Measurements from ENCODE around the gene TGFB1. TPM values are rescaled to one million over a fixed set of nuclear protein-coding genes. Genes with fewer than 3 reads are reported as not detected.

TGFB1 gene
- polyA plus RNA-seq, 1 of the 3 experiments (the other 2 are of a cell fraction), result 25.5 TPM

GRCh38 chr19:41303954-41304353 lies 49.8 kb downstream of the TGFB1 start:
- H3K27ac ChIP-seq (ENCODE audit: low read depth in 2 of 2, low read length in 1 of 2), result no peak overlapping the region
- no peaks in the 10 kb centered on the region for H3K27me3 ChIP-seq (ENCODE audit: insufficient read depth)
- no peak overlapping the region for H3K4me3 ChIP-seq (ENCODE audit: low read depth in 2 of 2, low read length in 1 of 2)
- peaks cover 53 to 88% of the 10 kb centered on the region in 2 experiments for H3K36me3 ChIP-seq (replicated peaks in 1 of 2; ENCODE audit: control insufficient read depth in 1 of 2, insufficient read depth in 2 of 2, low read length in 1 of 2)
- peaks cover 0 to 8% of the 10 kb centered on the region in 2 experiments; a peak in 1 of 4 replicates for H3K4me1 ChIP-seq (ENCODE audit: control insufficient read depth in 1 of 2, insufficient read depth in 2 of 2, low read depth in 1 of 2, low read length in 1 of 2)
- H2AFZ ChIP-seq (ENCODE audit: low read depth), result no peak overlapping the region
- no peak overlapping the region for H3K9ac ChIP-seq
- no peaks in the 10 kb centered on the region for H3K9me2 ChIP-seq
- CTCF ChIA-PET, result interaction anchor here (1.0 to 5.5 kb wide), 4 partner anchors 10 to 49 kb away, joined by 3 to 105 read pairs (median 6); partner anchors contain the start of gene TGFB1
- H3K4me2 ChIP-seq, result no peak overlapping the region
- H4K20me1 ChIP-seq (ENCODE audit: insufficient read depth), result no peaks in the 10 kb centered on the region; the same call in 1 of the 2 replicates
- TF ChIP-seq FOSL2 (IDR thresholded peaks at IDR 0.05; ENCODE audit: borderline replicate concordance, low read depth), result no peak
- no peak for TF ChIP-seq TCF12 (IDR thresholded peaks at IDR 0.05)
- TF ChIP-seq, protein P1, sequence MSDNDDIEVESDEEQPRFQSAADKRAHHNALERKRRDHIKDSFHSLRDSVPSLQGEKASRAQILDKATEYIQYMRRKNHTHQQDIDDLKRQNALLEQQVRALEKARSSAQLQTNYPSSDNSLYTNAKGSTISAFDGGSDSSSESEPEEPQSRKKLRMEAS (IDR thresholded peaks at IDR 0.05; ENCODE audit: low read depth), result no peak
- no peak for TF ChIP-seq FOXJ3 (CRISPR knock-in tag; IDR thresholded peaks at IDR 0.05)
- no peak for TF ChIP-seq RFX5 (IDR thresholded peaks at IDR 0.05; ENCODE audit: low read length)
- no peak for TF ChIP-seq GABPA (IDR thresholded peaks at IDR 0.05; ENCODE audit: low read depth)
- TF ChIP-seq POLR2AphosphoS5 (IDR thresholded peaks at IDR 0.05; ENCODE audit: low read depth, low read length), result no peak
- TF ChIP-seq, protein P2, sequence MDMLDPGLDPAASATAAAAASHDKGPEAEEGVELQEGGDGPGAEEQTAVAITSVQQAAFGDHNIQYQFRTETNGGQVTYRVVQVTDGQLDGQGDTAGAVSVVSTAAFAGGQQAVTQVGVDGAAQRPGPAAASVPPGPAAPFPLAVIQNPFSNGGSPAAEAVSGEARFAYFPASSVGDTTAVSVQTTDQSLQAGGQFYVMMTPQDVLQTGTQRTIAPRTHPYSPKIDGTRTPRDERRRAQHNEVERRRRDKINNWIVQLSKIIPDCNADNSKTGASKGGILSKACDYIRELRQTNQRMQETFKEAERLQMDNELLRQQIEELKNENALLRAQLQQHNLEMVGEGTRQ (IDR thresholded peaks at IDR 0.05; ENCODE audit: borderline replicate concordance, low read depth, low read length), result no peak
- TF ChIP-seq, protein P3, sequence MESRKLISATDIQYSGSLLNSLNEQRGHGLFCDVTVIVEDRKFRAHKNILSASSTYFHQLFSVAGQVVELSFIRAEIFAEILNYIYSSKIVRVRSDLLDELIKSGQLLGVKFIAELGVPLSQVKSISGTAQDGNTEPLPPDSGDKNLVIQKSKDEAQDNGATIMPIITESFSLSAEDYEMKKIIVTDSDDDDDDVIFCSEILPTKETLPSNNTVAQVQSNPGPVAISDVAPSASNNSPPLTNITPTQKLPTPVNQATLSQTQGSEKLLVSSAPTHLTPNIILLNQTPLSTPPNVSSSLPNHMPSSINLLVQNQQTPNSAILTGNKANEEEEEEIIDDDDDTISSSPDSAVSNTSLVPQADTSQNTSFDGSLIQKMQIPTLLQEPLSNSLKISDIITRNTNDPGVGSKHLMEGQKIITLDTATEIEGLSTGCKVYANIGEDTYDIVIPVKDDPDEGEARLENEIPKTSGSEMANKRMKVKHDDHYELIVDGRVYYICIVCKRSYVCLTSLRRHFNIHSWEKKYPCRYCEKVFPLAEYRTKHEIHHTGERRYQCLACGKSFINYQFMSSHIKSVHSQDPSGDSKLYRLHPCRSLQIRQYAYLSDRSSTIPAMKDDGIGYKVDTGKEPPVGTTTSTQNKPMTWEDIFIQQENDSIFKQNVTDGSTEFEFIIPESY (IDR thresholded peaks at IDR 0.05; ENCODE audit: borderline replicate concordance, low read depth), result no peak
- TF ChIP-seq NFIC (IDR thresholded peaks at IDR 0.05; ENCODE audit: borderline replicate concordance), result no peak
- TF ChIP-seq ELF1 (IDR thresholded peaks at IDR 0.05), result no peak
- TF ChIP-seq FOXM1 (IDR thresholded peaks at IDR 0.05; ENCODE audit: low read depth), result no peak
- no peak for TF ChIP-seq MEF2A (IDR thresholded peaks at IDR 0.05; ENCODE audit: borderline replicate concordance, low read depth)
- TF ChIP-seq USF1 (IDR thresholded peaks at IDR 0.05; ENCODE audit: borderline replicate concordance, low read depth), result no peak
- TF ChIP-seq RAD21 (IDR thresholded peaks at IDR 0.05; ENCODE audit: low read length), result no peak
- TF ChIP-seq EP300 (IDR thresholded peaks at IDR 0.05; ENCODE audit: borderline replicate concordance in 1 of 2, low read depth in 1 of 2, low read length in 1 of 2), result no peak
- TF ChIP-seq TAF1 (IDR thresholded peaks at IDR 0.05; ENCODE audit: borderline replicate concordance, low read depth, low read length), result no peak
- no peak for TF ChIP-seq SIN3A (IDR thresholded peaks at IDR 0.05; ENCODE audit: borderline replicate concordance, low read depth, low read length)
- TF ChIP-seq, protein P4, sequence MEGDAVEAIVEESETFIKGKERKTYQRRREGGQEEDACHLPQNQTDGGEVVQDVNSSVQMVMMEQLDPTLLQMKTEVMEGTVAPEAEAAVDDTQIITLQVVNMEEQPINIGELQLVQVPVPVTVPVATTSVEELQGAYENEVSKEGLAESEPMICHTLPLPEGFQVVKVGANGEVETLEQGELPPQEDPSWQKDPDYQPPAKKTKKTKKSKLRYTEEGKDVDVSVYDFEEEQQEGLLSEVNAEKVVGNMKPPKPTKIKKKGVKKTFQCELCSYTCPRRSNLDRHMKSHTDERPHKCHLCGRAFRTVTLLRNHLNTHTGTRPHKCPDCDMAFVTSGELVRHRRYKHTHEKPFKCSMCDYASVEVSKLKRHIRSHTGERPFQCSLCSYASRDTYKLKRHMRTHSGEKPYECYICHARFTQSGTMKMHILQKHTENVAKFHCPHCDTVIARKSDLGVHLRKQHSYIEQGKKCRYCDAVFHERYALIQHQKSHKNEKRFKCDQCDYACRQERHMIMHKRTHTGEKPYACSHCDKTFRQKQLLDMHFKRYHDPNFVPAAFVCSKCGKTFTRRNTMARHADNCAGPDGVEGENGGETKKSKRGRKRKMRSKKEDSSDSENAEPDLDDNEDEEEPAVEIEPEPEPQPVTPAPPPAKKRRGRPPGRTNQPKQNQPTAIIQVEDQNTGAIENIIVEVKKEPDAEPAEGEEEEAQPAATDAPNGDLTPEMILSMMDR (IDR thresholded peaks at IDR 0.05), result no peak
- peaks cover 54% of the 10 kb centered on the region for H3F3A ChIP-seq (replicated peaks; ENCODE audit: insufficient read depth)
- no peaks in the 10 kb centered on the region for H3K79me2 ChIP-seq (ENCODE audit: insufficient read depth)
- WGBS (ENCODE audit: low lambda C conversion rate), result 96% methylated on average over 12 of the region's 14 CpGs
- H3K9me3 ChIP-seq, result no peaks in the 10 kb centered on the region
- POLR2A ChIA-PET, result no interaction called here
- no peak for DNase-seq

Measured in SK-N-SH (cell line).